ENCODE data around the gene RAB37. TPM values are rescaled to one million over a fixed set of nuclear protein-coding genes. Genes with fewer than 3 reads are reported as not detected.

Gene RAB37
- polyA plus RNA-seq, 1 donor from 2014 or later = not detected

DNA sequence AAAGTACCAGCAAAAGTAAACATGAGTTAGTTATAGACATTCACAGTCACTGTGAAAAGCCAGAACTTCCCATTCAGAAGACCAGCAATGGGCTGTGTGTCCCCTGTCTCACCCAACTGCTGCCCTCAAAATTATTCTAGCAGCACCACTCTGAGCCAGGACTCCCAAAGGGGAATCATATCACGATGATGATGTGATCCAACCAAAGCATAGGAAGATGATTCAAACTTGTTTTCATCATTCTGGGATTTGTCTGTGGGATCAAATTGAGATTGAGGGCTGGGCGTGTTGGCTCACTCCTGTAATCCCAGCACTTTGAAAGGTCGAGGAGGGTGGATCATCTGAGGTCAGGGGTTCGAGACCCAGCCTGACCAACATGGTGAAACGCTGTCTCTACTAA is 45.5 kb downstream of the RAB37 start:
- Histone ChIP-seq H3K27me3 (ENCODE audit: insufficient read depth, low read depth, low read length) (no peaks in the 10 kb centered on the region), H3K4me3 (ENCODE audit: low read length) (no peak overlapping the region), H3K9me2 (ENCODE audit: insufficient read depth, low read length) (no peaks in the 10 kb centered on the region), H3K9me3 (ENCODE audit: low read length) (no peaks in the 10 kb centered on the region), H2AFZ (ENCODE audit: low read depth, low read length) (no peak overlapping the region), H3K4me2 (ENCODE audit: low read length) (no peak overlapping the region), H4K20me1 (ENCODE audit: insufficient read depth) (no peaks in the 10 kb centered on the region), H3K9ac (ENCODE audit: low read length) (no peak overlapping the region), H3F3A (ENCODE audit: insufficient read depth, low read length, poor library complexity, severe bottlenecking) (no peaks in the 10 kb centered on the region), H3K27ac (ENCODE audit: low read length) (no peak overlapping the region), H3K79me2 (replicated peaks; ENCODE audit: insufficient read depth, low read length) (peaks cover 4% of the 10 kb centered on the region), H3K36me3 (ENCODE audit: insufficient read depth, low read length) (no peaks in the 10 kb centered on the region)
- TF ChIP-seq POLR2AphosphoS5 (IDR thresholded peaks at IDR 0.05) (no peak), EZH2 (IDR thresholded peaks at IDR 0.05; ENCODE audit: borderline replicate concordance, insufficient read depth, low read length, poor library complexity, severe bottlenecking) (no peak), EP300 (conservative IDR thresholded peaks at IDR 0.05; ENCODE audit: poor library complexity, severe bottlenecking) (no peak), MXI1 (conservative IDR thresholded peaks at IDR 0.05; ENCODE audit: poor library complexity, severe bottlenecking) (no peak), TAF1 (IDR thresholded peaks at IDR 0.05; ENCODE audit: low read depth) (no peak), RAD21 (conservative IDR thresholded peaks at IDR 0.05) (no peak), SMC3 (conservative IDR thresholded peaks at IDR 0.05; ENCODE audit: poor library complexity) (no peak)
- TF ChIP-seq, protein P1, sequence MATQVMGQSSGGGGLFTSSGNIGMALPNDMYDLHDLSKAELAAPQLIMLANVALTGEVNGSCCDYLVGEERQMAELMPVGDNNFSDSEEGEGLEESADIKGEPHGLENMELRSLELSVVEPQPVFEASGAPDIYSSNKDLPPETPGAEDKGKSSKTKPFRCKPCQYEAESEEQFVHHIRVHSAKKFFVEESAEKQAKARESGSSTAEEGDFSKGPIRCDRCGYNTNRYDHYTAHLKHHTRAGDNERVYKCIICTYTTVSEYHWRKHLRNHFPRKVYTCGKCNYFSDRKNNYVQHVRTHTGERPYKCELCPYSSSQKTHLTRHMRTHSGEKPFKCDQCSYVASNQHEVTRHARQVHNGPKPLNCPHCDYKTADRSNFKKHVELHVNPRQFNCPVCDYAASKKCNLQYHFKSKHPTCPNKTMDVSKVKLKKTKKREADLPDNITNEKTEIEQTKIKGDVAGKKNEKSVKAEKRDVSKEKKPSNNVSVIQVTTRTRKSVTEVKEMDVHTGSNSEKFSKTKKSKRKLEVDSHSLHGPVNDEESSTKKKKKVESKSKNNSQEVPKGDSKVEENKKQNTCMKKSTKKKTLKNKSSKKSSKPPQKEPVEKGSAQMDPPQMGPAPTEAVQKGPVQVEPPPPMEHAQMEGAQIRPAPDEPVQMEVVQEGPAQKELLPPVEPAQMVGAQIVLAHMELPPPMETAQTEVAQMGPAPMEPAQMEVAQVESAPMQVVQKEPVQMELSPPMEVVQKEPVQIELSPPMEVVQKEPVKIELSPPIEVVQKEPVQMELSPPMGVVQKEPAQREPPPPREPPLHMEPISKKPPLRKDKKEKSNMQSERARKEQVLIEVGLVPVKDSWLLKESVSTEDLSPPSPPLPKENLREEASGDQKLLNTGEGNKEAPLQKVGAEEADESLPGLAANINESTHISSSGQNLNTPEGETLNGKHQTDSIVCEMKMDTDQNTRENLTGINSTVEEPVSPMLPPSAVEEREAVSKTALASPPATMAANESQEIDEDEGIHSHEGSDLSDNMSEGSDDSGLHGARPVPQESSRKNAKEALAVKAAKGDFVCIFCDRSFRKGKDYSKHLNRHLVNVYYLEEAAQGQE (IDR thresholded peaks at IDR 0.05; ENCODE audit: borderline replicate concordance) = no peak
- TF ChIP-seq, protein P2, sequence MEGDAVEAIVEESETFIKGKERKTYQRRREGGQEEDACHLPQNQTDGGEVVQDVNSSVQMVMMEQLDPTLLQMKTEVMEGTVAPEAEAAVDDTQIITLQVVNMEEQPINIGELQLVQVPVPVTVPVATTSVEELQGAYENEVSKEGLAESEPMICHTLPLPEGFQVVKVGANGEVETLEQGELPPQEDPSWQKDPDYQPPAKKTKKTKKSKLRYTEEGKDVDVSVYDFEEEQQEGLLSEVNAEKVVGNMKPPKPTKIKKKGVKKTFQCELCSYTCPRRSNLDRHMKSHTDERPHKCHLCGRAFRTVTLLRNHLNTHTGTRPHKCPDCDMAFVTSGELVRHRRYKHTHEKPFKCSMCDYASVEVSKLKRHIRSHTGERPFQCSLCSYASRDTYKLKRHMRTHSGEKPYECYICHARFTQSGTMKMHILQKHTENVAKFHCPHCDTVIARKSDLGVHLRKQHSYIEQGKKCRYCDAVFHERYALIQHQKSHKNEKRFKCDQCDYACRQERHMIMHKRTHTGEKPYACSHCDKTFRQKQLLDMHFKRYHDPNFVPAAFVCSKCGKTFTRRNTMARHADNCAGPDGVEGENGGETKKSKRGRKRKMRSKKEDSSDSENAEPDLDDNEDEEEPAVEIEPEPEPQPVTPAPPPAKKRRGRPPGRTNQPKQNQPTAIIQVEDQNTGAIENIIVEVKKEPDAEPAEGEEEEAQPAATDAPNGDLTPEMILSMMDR (IDR thresholded peaks at IDR 0.05; ENCODE audit: poor library complexity, severe bottlenecking) = no peak

DNA sequence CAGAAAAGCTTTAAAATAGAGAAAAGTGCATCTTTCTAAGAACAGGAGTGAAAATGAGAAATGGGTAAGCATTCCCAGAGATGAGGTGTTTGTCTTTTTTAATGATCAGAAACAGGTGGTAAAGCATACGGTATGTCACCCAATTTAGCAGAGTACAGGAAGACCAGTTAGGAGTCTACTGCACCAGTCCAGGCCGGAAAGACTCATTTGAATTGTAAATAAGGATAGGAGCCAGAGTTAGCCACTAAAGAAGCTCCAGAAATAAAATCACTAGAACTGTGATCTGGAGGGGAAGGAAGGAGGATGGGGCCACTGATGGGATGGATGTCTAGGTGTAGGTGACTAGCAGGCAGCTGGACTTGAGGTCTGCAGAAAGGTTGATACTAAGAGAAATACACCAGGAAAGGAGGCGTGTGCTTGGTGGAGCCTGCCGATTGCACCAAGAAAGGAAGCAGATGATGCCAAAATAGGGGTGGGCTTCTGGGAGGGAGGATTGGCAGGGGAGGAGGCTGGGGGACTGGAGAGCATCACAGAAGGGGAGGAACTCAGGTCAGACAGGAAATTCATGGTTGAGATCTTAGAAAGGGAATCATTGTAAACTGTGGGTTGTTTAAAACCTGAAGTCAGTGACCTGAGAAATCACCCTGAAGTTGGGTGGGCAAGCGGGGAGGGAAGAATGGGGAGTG is 47.2 kb downstream of the RAB37 start:
- no peaks in the 10 kb centered on the region for H3K9me2 ChIP-seq (ENCODE audit: insufficient read depth, low read length)
- TF ChIP-seq POLR2AphosphoS5 (IDR thresholded peaks at IDR 0.05) (no peak), RAD21 (conservative IDR thresholded peaks at IDR 0.05) (no peak), SMC3 (conservative IDR thresholded peaks at IDR 0.05; ENCODE audit: poor library complexity) (no peak), EZH2 (IDR thresholded peaks at IDR 0.05; ENCODE audit: borderline replicate concordance, insufficient read depth, low read length, poor library complexity, severe bottlenecking) (no peak), MXI1 (conservative IDR thresholded peaks at IDR 0.05; ENCODE audit: poor library complexity, severe bottlenecking) (no peak), TAF1 (IDR thresholded peaks at IDR 0.05; ENCODE audit: low read depth) (no peak), EP300 (conservative IDR thresholded peaks at IDR 0.05; ENCODE audit: poor library complexity, severe bottlenecking) (no peak)
- TF ChIP-seq, protein P2 (IDR thresholded peaks at IDR 0.05; ENCODE audit: poor library complexity, severe bottlenecking) = no peak
- TF ChIP-seq, protein P1 (IDR thresholded peaks at IDR 0.05; ENCODE audit: borderline replicate concordance) = no peak
- H3F3A ChIP-seq (ENCODE audit: insufficient read depth, low read length, poor library complexity, severe bottlenecking) = no peaks in the 10 kb centered on the region
- H4K20me1 ChIP-seq (ENCODE audit: insufficient read depth) = no peaks in the 10 kb centered on the region
- H3K9me3 ChIP-seq (ENCODE audit: low read length) = no peaks in the 10 kb centered on the region
- H3K36me3 ChIP-seq (ENCODE audit: insufficient read depth, low read length) = no peaks in the 10 kb centered on the region
- H3K27me3 ChIP-seq (ENCODE audit: insufficient read depth, low read depth, low read length) = no peaks in the 10 kb centered on the region
- H3K4me3 ChIP-seq (ENCODE audit: low read length) = no peak overlapping the region
- H3K27ac ChIP-seq (ENCODE audit: low read length) = no peak overlapping the region
- no peak overlapping the region for H2AFZ ChIP-seq (ENCODE audit: low read depth, low read length)
- no peaks in the 10 kb centered on the region for H3K79me2 ChIP-seq (replicated peaks; ENCODE audit: insufficient read depth, low read length)
- no peak overlapping the region for H3K4me2 ChIP-seq (ENCODE audit: low read length)
- no peak overlapping the region for H3K9ac ChIP-seq (ENCODE audit: low read length)
